Sigmoid colon (tissue), 3 donors: ENCODE results near the gene MSX1.

Source experiments
- POLR2A ChIP-seq, 2 donors: fragments of 450-650 bp; IDR thresholded peaks; one replicate each; pipeline ENCODE4 v1.6.1; 2016; ENCODE audit warnings: antibody characterized with exemption in 2 of 2, mild to moderate bottlenecking in 2 of 2, moderate library complexity in 2 of 2
- TF ChIP-seq, protein P1 (sequence below), 4 experiments: fragments of 450-650 bp in 3 of 4; fragments of 200-600 bp in 1 of 4; IDR thresholded peaks; one replicate each; pipeline ENCODE4 v1.5.1; 2016 to 2019; ENCODE audit warnings: antibody characterized with exemption in 4 of 4, mild to moderate bottlenecking in 3 of 4, moderate library complexity in 2 of 4

DNA sequence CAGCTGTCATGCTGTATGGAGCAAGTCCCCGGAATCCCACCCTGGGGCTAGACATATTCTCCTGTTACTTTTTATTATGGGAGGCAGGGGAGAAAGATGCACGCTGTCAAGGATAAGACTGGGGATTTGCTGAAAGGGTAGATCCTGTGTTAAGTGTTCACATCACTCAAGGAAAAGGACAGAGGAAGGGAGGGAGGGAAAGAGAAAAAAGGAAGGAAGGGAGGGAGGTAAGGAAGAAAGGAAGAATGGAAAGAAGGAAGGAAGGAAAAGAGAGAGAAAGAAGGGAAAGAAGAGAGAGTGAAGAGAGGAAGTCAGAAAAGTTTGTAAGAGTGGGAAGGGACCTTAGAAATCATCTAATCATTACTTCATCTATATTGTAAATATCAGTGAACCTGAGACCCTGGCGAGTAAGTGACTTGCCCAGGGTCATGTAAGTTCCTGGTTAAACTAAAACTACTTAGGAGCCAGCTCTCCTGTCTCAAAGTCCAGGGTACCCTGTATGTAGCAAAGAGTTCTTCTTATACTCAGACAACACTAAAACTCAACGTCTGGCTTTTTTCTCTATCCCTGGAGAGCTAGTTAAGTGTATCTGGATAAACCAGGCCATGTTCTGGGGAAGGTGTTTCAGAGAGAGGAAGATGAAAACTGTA is 47.2 kb upstream of the MSX1 start:
- TF ChIP-seq, protein P1, sequence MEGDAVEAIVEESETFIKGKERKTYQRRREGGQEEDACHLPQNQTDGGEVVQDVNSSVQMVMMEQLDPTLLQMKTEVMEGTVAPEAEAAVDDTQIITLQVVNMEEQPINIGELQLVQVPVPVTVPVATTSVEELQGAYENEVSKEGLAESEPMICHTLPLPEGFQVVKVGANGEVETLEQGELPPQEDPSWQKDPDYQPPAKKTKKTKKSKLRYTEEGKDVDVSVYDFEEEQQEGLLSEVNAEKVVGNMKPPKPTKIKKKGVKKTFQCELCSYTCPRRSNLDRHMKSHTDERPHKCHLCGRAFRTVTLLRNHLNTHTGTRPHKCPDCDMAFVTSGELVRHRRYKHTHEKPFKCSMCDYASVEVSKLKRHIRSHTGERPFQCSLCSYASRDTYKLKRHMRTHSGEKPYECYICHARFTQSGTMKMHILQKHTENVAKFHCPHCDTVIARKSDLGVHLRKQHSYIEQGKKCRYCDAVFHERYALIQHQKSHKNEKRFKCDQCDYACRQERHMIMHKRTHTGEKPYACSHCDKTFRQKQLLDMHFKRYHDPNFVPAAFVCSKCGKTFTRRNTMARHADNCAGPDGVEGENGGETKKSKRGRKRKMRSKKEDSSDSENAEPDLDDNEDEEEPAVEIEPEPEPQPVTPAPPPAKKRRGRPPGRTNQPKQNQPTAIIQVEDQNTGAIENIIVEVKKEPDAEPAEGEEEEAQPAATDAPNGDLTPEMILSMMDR (IDR thresholded peaks at IDR 0.05) = no peak
- no peak for TF ChIP-seq POLR2A (IDR thresholded peaks at IDR 0.05)
